ENCODE results near the gene ADRA2C.
"Not testable (repeated sequence)": the region's sequence is repeated elsewhere in the genome, so short reads cannot be mapped to it uniquely, and the experiment has no call there.

The ADRA2C gene

DNA sequence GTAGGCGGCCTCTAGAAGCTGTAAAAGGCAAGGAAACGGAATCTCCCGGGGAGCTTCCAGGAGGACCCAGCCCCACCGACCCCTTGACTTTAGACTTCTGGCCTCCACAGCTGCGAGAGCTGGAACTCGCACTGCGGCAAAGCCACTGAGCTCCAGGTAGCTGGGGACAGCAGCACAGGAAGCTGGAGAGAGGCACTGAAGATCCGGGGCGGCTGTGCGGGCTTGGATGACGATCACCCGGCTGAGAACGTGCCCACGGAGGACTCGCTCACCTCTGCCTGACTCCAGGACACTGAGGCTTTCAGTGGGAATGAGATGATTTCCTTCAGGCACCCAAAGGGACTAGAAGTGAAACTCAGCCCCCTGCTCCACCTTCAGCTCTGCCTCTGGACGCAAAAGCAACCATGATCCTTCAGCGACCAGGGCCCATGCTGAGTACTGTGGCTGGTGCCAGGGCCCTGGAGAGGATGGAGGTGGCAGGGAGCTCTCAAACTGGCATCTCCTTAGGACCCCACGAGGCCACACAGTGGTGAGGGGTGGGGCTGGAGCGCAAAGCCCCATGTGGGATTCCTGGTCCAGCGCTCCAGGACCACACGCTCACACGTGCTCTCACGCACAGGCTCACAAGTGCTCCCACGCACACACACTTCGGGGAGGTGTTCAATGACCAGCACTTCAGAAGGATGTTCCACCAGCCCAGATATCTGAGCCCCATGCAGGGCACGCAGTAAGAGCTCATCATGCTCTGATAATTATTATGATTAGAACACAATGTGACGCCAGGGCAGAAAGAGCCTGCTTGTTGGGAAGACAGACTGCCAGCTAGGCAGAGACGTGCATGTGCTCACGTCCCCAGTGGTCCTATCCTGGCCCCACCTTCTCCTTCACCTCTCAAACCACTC is 47.2 kb downstream of the ADRA2C start:
- no peak for DNase-seq (ENCODE audit: low spot score)

DNA sequence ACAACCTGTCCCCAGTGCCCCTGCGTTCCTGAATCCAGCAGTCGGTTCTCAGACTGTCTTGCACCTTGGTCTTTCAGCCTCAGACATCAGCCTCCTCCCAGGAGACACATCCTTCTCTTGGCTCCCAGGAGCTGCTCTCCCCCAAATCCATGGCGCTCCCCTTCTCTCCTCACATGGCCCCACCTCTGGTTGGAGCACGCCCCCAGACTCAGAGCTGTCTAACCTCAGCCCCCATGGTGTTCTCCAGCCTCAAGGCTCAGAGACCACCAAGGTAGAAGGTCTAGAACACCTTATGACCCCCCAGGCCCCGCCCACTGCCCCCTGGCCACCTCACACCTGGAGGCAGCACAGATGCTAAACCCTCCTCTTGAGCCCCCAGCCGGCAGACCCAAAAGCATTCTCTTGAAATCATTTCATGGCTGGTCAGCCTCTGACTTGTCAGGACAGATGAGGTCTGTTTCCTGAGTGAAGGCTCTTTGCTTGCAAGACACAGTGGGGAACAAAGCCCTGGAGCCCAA is 47.9 kb downstream of the ADRA2C start:
- DNase-seq (ENCODE audit: low spot score) = no peak

- DNase-seq (ENCODE audit: low spot score) = not testable (repeated sequence)
Measured at GRCh38 chr4:3814838-3815237, 48.7 kb downstream of the ADRA2C start.

DNA sequence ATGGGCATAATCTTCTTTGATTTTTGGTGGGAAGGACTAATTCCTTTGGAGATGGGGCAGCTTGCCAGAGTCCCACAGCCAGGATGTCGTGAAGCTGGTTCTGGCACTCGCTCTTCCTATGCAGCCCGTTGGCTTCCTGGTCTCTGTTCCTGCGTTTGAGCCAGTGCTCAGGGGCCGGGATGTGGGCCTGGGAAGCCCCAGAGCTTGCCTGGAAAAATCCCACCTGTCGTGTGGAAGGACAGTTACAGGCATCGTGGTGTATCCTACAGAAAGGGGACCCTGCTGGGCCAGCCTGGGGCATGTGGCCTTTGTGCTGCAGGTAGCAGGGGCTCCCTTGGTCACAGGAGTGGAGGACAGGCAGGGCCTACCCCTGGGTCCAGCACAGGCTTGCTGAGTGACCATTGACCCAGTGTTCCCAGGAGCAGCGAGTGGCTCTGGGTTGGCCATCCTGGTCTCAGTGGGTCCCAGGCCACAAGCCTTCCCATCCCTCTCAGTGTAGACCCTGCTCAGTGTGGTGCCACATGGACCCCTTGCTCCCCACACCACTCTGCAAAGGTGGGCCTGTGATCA is 50.2 kb downstream of the ADRA2C start:
- no peak for DNase-seq (ENCODE audit: low spot score)

DNA sequence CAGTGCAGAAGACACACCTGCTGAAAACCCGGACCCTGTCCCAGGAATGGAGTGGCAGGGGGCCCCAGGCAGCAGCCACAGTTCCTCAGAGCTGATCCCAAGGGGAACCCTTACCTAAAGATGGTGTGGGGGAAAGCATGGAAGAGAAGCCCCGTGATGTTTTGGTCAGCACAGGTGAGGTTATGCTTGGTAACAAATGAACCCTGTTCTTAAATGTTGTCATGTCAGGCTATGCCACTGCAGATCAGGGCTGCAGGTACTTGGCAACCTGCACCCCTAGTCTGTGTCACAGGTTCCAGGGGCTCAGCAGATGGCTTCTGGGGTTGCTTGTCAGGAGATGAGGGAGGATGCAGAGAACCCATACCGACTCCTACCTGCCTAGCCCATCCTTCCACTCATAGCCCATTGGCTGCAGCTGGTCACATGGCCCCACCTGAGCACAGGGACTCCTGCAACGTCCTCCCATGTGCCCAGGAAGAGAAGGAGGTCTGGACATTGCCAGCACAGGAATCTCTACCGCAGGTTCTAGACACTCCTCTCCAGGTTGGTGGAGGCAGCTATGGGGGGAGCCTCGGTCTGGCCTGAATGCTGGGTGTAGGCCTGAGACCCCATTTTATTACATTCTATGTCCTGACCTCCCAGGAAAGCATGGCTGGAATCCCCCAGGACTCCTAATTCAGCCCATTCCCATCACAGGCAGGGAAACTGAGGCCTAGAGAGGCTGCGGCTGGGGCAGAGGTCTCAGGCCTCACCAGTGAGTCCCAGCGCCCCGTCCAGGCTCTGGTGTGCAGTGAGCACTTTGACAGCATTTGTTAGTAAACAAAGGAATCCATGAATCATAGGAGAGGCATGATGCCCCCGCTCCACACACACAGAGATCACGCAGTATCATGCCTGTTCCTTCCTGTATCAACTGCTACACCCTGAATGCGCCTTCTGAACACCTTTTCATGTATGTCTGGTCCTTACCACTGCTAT is 51.1 kb downstream of the ADRA2C start:
- DNase-seq (ENCODE audit: low spot score) = no peak

Measured in Ammon's horn (tissue), 1 donor.